GM12878 (cell line): ENCODE data around the gene DBNDD2. TPM values are rescaled to one million over a fixed set of nuclear protein-coding genes. Genes with fewer than 3 reads are reported as not detected.

Source experiments
- ASH2L ChIP-seq: fragments of 300-600, 200-600 bp; sonication (generic); IDR thresholded peaks from 2 replicates; pipeline ENCODE4 v1.6.1; 2017; ENCODE audit warnings: low read depth, mild to moderate bottlenecking, borderline replicate concordance
- ATF2 ChIP-seq: IDR thresholded peaks from 2 replicates; pipeline ENCODE4 v1.6.1; 2012; ENCODE audit warnings: low read length, inconsistent platforms
- ATF3 ChIP-seq: IDR thresholded peaks from 2 replicates; pipeline ENCODE4 v1.6.1; 2011; ENCODE audit warnings: low read depth, mild to moderate bottlenecking, low read length, moderate library complexity, borderline replicate concordance; ENCODE audit errors: extremely low read depth
- BHLHE40 ChIP-seq, 2 experiments: fragments of 450-650 bp in 1 of 2; IDR thresholded peaks; 2 replicates each; pipeline ENCODE4 v1.6.1; 2011 to 2017; ENCODE audit warnings: low read depth in 2 of 2, borderline replicate concordance in 1 of 2, improper control_type of control experiment in 1 of 2, low read length in 1 of 2, mild to moderate bottlenecking in 1 of 2
- BMI1 ChIP-seq: fragments of 450-650 bp; IDR thresholded peaks from 2 replicates; pipeline ENCODE4 v1.6.1; 2016; ENCODE audit warnings: mild to moderate bottlenecking, moderate library complexity, borderline replicate concordance
- CBFB ChIP-seq: IDR thresholded peaks from 2 replicates; pipeline ENCODE4 v1.6.1; 2016; ENCODE audit warnings: antibody characterized with exemption, low read depth
- CBX3 ChIP-seq: fragments of 200-600 bp; sonication (generic); IDR thresholded peaks from 2 replicates; pipeline ENCODE4 v1.6.1; 2016; ENCODE audit warnings: low read depth, borderline replicate concordance
- CBX5 ChIP-seq: sonication (generic); IDR thresholded peaks from 2 replicates; pipeline ENCODE4 v1.6.1; 2016; ENCODE audit warnings: low read depth, moderate library complexity, mild to moderate bottlenecking, inconsistent platforms
- CREM ChIP-seq: IDR thresholded peaks from 2 replicates; pipeline ENCODE4 v1.6.1; 2014; ENCODE audit warnings: antibody characterized with exemption, low read depth
- DPF2 ChIP-seq: fragments of 450-650 bp; IDR thresholded peaks from 2 replicates; pipeline ENCODE4 v1.6.1; 2017; ENCODE audit warnings: mild to moderate bottlenecking
- EZH2 ChIP-seq: IDR thresholded peaks from 2 replicates; pipeline ENCODE4 v1.6.1; 2012; ENCODE audit warnings: low read depth, mild to moderate bottlenecking, control low read depth, inconsistent platforms, low read length, borderline replicate concordance; ENCODE audit not compliant: control insufficient read depth
- FOS ChIP-seq: IDR thresholded peaks from 3 replicates; pipeline ENCODE4 v1.6.1; 2011; ENCODE audit warnings: borderline replicate concordance; ENCODE audit not compliant: insufficient read length; ENCODE audit errors: extremely low read depth
- GABPA ChIP-seq: IDR thresholded peaks from 2 replicates; pipeline ENCODE4 v1.6.1; 2014; ENCODE audit warnings: antibody characterized with exemption, low read depth, mild to moderate bottlenecking, inconsistent platforms
- HDGF ChIP-seq: fragments of 450-650 bp; IDR thresholded peaks from 2 replicates; pipeline ENCODE4 v1.6.1; 2016; ENCODE audit warnings: antibody characterized with exemption
- IKZF1 ChIP-seq: fragments of 450-650 bp; conservative IDR thresholded peaks from 2 replicates; pipeline ENCODE4 v1.6.1; 2017; ENCODE audit warnings: antibody characterized with exemption, mild to moderate bottlenecking
- IKZF2 ChIP-seq, 2 experiments: fragments of 450-650 bp; IDR thresholded peaks; 2 replicates each; pipeline ENCODE4 v1.6.1; 2017; ENCODE audit warnings: mild to moderate bottlenecking in 2 of 2, moderate library complexity in 2 of 2
- PKNOX1 ChIP-seq: fragments of 450-650 bp; IDR thresholded peaks from 2 replicates; pipeline ENCODE4 v1.6.1; 2016; ENCODE audit warnings: mild to moderate bottlenecking
- PML ChIP-seq: IDR thresholded peaks from 2 replicates; pipeline ENCODE4 v1.6.1; 2012; ENCODE audit warnings: low read length, inconsistent platforms
- SMARCA5 ChIP-seq: fragments of 450-650 bp; IDR thresholded peaks from 2 replicates; pipeline ENCODE4 v1.6.1; 2017; ENCODE audit warnings: mild to moderate bottlenecking
- SRF ChIP-seq, 2 experiments: IDR thresholded peaks; 2 replicates each; pipeline ENCODE4 v1.6.1; 2011; ENCODE audit warnings: low read depth in 2 of 2, low read length in 2 of 2, mild to moderate bottlenecking in 1 of 2, moderate library complexity in 1 of 2
- STAT1 ChIP-seq: fragments of 450-650 bp; conservative IDR thresholded peaks from 2 replicates; pipeline ENCODE4 v1.6.1; 2014; ENCODE audit warnings: antibody characterized with exemption, mild to moderate bottlenecking
- TCF3 ChIP-seq: IDR thresholded peaks from 2 replicates; pipeline ENCODE4 v1.6.1; 2012; ENCODE audit warnings: low read depth, mild to moderate bottlenecking, low read length, borderline replicate concordance; ENCODE audit not compliant: insufficient read depth
- YBX1 ChIP-seq: fragments of 450-650 bp; IDR thresholded peaks from 2 replicates; pipeline ENCODE4 v1.6.1; 2016; ENCODE audit warnings: antibody characterized with exemption
- ZBTB4 ChIP-seq: fragments of 450-650 bp; formaldehyde crosslinking; IDR thresholded peaks from 2 replicates; pipeline ENCODE4 v1.4.0; 2022; ENCODE audit warnings: mild to moderate bottlenecking, moderate library complexity
- ZNF274 ChIP-seq: IDR thresholded peaks from one replicate; pipeline ENCODE4 v1.8.0; 2011; ENCODE audit not compliant: insufficient read length, insufficient read depth
- polyA plus RNA-seq, 11 experiments: library from polyadenylated mRNA; depleted of rRNA in 4 of 11; unstranded in 6 of 11; stranded (reverse) in 5 of 11; fragments of >200 nt; fragmentation: Nextera tagmentation in 4 of 11; fragmentation: Illumina TruSeq in 1 of 11; extraction: Ambion mirVana in 4 of 11; extraction: Trizol in 1 of 11; gene quantifications; 1 replicate in 1 of 11; 2 replicates in 10 of 11; pipeline versions ENCODE4 v1.2.1 to v1.2.3, GENCODE V29; 2011 to 2016; ENCODE audit warnings: inconsistent platforms in 2 of 11, missing spikeins in 2 of 11, low read depth in 1 of 11
- total RNA-seq, 4 experiments: library from RNA; depleted of rRNA in 3 of 4; stranded (reverse); fragments of >200 nt in 3 of 4; fragmentation: Illumina TruSeq in 1 of 4; extraction: Trizol in 1 of 4; gene quantifications; 2 replicates each; pipeline versions ENCODE4 v1.2.1 to v1.2.3, GENCODE V29; 2013 to 2021

Gene DBNDD2
- total and polyA plus RNA-seq, 10 of the 15 experiments (the other 5 are each of a cell fraction or from before 2014, with no cell fraction given) = 0.17 to 5.7 (median 0.49) TPM; not detected in 1

GRCh38 chr20:45362804-45363610 is 45.1 kb upstream of the DBNDD2 start, which contains the start of gene SYS1 (continued):
- TF ChIP-seq SRF (IDR thresholded peaks at IDR 0.05; ENCODE audit: low read depth in 2 of 2, low read length in 2 of 2) = no peak
- no peak for TF ChIP-seq YBX1
- TF ChIP-seq ZNF274 = no peak
- TF ChIP-seq ATF2 = no peak
- TF ChIP-seq FOS = no peak
- TF ChIP-seq ASH2L = peak; percentile 51; the same call in 1 of the 2 replicates
- peak; percentile 81 to 91 for TF ChIP-seq BHLHE40 (IDR thresholded peaks at IDR 0.05; ENCODE audit: borderline replicate concordance in 1 of 2, low read depth in 2 of 2, low read length in 1 of 2)
- TF ChIP-seq TCF3 = no peak
- peak; percentile 40; the same call in 1 of the 2 replicates for TF ChIP-seq CBFB
- peak; percentile 88; the same call in 1 of the 2 replicates for TF ChIP-seq HDGF
- TF ChIP-seq SMARCA5 = peak; percentile 50; the same call in 1 of the 2 replicates
- TF ChIP-seq PKNOX1 = peak; percentile 91
- peak; percentile 83; the same call in 1 of the 2 replicates for TF ChIP-seq DPF2
- TF ChIP-seq IKZF2 (IDR thresholded peaks at IDR 0.05) = peak; percentile 76 to 78; a peak in 3 of 4 replicates
- peak; percentile 53; the same call in 1 of the 2 replicates for TF ChIP-seq CREM
- peak; percentile 77 for TF ChIP-seq GABPA
- TF ChIP-seq EZH2 = no peak
- peak; percentile 99 for TF ChIP-seq BMI1
- TF ChIP-seq STAT1 = peak; percentile 71
- no peak for TF ChIP-seq ATF3
- TF ChIP-seq CBX5 = no peak
- TF ChIP-seq ZBTB4 (CRISPR knock-in tag) = no peak
- TF ChIP-seq IKZF1 = peak; percentile 97
- TF ChIP-seq PML = no peak
- no peak for TF ChIP-seq CBX3
